IMR-90 (cell line): Measurements from ENCODE around the gene ZNF641. TPM values are rescaled to one million over a fixed set of nuclear protein-coding genes. Genes with fewer than 3 reads are reported as not detected.

Experiments
- ATAC-seq: fragments of 200-7000 bp; cut with Tn5 transposase; 2 replicates; pipeline ENCODE4 v1.9.1; 2020; ENCODE audit warnings: low read depth, mild to moderate bottlenecking, moderate library complexity
- BruUV-seq: library from RNA; stranded (reverse); fragments of 400-500 nt; replicated peaks from 2 replicates; lab custom pipeline; 2021; lab: Mats Ljungman, UMichigan
- CTCF ChIA-PET: fragments of 300-600 bp; formaldehyde crosslinking; extraction: SDS; loops from one replicate; lab custom pipeline; 2021; ENCODE audit warnings: antibody characterized with exemption; lab: Yijun Ruan, JAX
- POLR2A ChIA-PET: fragments of 300-600 bp; sonication (Branson Sonifier 250); formaldehyde crosslinking; loops from one replicate; lab custom pipeline; 2022; ENCODE audit warnings: antibody characterized with exemption; ENCODE audit not compliant: unreplicated experiment; lab: Charles Lee
- DNase-seq: peaks from one replicate; pipeline ENCODE4 v3.0.0; 2013
- H2AFZ ChIP-seq: replicated peaks from 2 replicates; pipeline ENCODE3; 2013; ENCODE audit warnings: low read length, mild to moderate bottlenecking; ENCODE audit not compliant: poor library complexity
- H2AK5ac ChIP-seq: 2 replicates; pipeline ENCODE4 v1.6.1; 2013; ENCODE audit warnings: low read depth, low read length, inconsistent platforms
- H2AK9ac ChIP-seq: replicated peaks from 2 replicates; pipeline ENCODE3; 2013; ENCODE audit warnings: mild to moderate bottlenecking, low read depth, low read length, moderate library complexity; ENCODE audit not compliant: poor library complexity
- H2BK120ac ChIP-seq: 2 replicates; pipeline ENCODE4 v1.6.1; 2013; ENCODE audit warnings: low read depth, low read length, inconsistent platforms
- H2BK15ac ChIP-seq: 3 replicates; pipeline ENCODE4 v1.6.1; 2013; ENCODE audit warnings: low read depth, low read length, inconsistent platforms
- H2BK20ac ChIP-seq: 2 replicates; pipeline ENCODE4 v1.6.1; 2013; ENCODE audit warnings: low read depth, mild to moderate bottlenecking, inconsistent platforms, low read length, moderate library complexity
- H2BK5ac ChIP-seq: 2 replicates; pipeline ENCODE4 v1.6.1; 2013; ENCODE audit warnings: mild to moderate bottlenecking, low read depth, low read length, inconsistent platforms; ENCODE audit not compliant: poor library complexity, severe bottlenecking
- H3K14ac ChIP-seq: replicated peaks from 2 replicates; pipeline ENCODE4 v1.6.1; 2013; ENCODE audit warnings: low read depth, low read length, inconsistent platforms
- H3K18ac ChIP-seq: 2 replicates; pipeline ENCODE4 v1.6.1; 2013; ENCODE audit warnings: low read depth, low read length, control low read depth
- H3K23ac ChIP-seq: 2 replicates; pipeline ENCODE4 v1.6.1; 2013; ENCODE audit warnings: low read depth, low read length, inconsistent platforms
- H3K27ac ChIP-seq: 2 replicates; pipeline ENCODE4 v1.5.1; 2013; ENCODE audit warnings: mild to moderate bottlenecking, control low read depth, low read length; ENCODE audit not compliant: insufficient read depth
- H3K27me3 ChIP-seq: 2 replicates; pipeline ENCODE4 v1.6.1; 2013; ENCODE audit warnings: low read length; ENCODE audit not compliant: control insufficient read depth, insufficient read depth
- H3K36me3 ChIP-seq: 2 replicates; pipeline ENCODE4 v1.6.1; 2013; ENCODE audit warnings: low read length, mixed read lengths; ENCODE audit not compliant: control insufficient read depth, insufficient read depth
- H3K4ac ChIP-seq: 2 replicates; pipeline ENCODE4 v1.6.1; 2013; ENCODE audit warnings: low read depth, low read length, inconsistent platforms
- H3K4me1 ChIP-seq: 2 replicates; pipeline ENCODE4 v1.6.1; 2013; ENCODE audit warnings: low read length, mixed read lengths; ENCODE audit not compliant: control insufficient read depth, insufficient read depth
- H3K4me2 ChIP-seq: 2 replicates; pipeline ENCODE4 v1.6.1; 2013; ENCODE audit warnings: low read depth, mild to moderate bottlenecking, control low read depth, low read length, moderate library complexity
- H3K4me3 ChIP-seq: 2 replicates; pipeline ENCODE4 v1.5.1; 2013; ENCODE audit warnings: low read depth, mild to moderate bottlenecking, control low read depth, low read length, moderate library complexity; ENCODE audit not compliant: insufficient read depth
- H3K56ac ChIP-seq: 2 replicates; pipeline ENCODE4 v1.6.1; 2013; ENCODE audit warnings: low read length, inconsistent platforms; ENCODE audit not compliant: insufficient read depth; ENCODE audit errors: extremely low read depth
- H3K79me1 ChIP-seq, 2 experiments: 2 replicates each; pipeline ENCODE4 v1.6.1; 2013; ENCODE audit warnings: low read length in 2 of 2, inconsistent platforms in 1 of 2, low read depth in 1 of 2
- H3K9ac ChIP-seq: 2 replicates; pipeline ENCODE4 v1.6.1; 2013; ENCODE audit warnings: low read depth, low read length, control low read depth
- H3K9me1 ChIP-seq: 2 replicates; pipeline ENCODE4 v1.6.1; 2013; ENCODE audit warnings: low read length, inconsistent platforms; ENCODE audit not compliant: insufficient read depth
- H3K9me3 ChIP-seq: 2 replicates; pipeline ENCODE4 v1.6.1; 2013; ENCODE audit warnings: low read length; ENCODE audit not compliant: control insufficient read depth, insufficient read depth
- H4K20me1 ChIP-seq: 2 replicates; pipeline ENCODE4 v1.6.1; 2013; ENCODE audit warnings: low read length, inconsistent platforms; ENCODE audit not compliant: insufficient read depth
- H4K5ac ChIP-seq: 2 replicates; pipeline ENCODE4 v1.6.1; 2013; ENCODE audit warnings: mild to moderate bottlenecking, low read depth, low read length, control low read depth
- H4K8ac ChIP-seq, 2 experiments: 2 replicates each; pipeline ENCODE4 v1.6.1; 2013; ENCODE audit warnings: low read depth in 2 of 2, low read length in 2 of 2, control low read depth in 1 of 2, inconsistent platforms in 1 of 2
- H4K91ac ChIP-seq: 2 replicates; pipeline ENCODE4 v1.6.1; 2013; ENCODE audit warnings: low read depth, low read length, inconsistent platforms; ENCODE audit not compliant: insufficient read depth
- CTCF ChIP-seq: conservative IDR thresholded peaks from 2 replicates; pipeline ENCODE4 v1.5.1; 2012; ENCODE audit warnings: mild to moderate bottlenecking, low read depth, low read length, improper control_type of control experiment
- WGBS, 2 experiments: methylation state at CpG; one replicate each; pipeline versions ENCODE4 v1.1.5 to v1.1.7; 2013; ENCODE audit warnings: missing lambda C conversion rate in 2 of 2; ENCODE audit not compliant: insufficient read length in 1 of 2; ENCODE audit errors: extremely low coverage in 2 of 2; 5-methylcytosine and 5-hydroxymethylcytosine counted together
- dilution Hi-C: fragments of 300-500 bp; cut with HindIII; formaldehyde crosslinking; loops from one replicate; pipeline ENCODE4 v1.14.3; 2018; ENCODE audit warnings: low sequenced_read_pairs; ENCODE audit not compliant: unreplicated experiment
- in situ Hi-C: fragments of 300-500 bp; cut with MboI; formaldehyde crosslinking; loops from 3 replicates; pipeline ENCODE4 v1.14.3; 2019; ENCODE audit warnings: low sequenced_read_pairs, inconsistent platforms, mixed read lengths
- intact Hi-C: fragments of 100-400 bp; cut with micrococcal nuclease; formaldehyde crosslinking; loops from 2 replicates; pipeline ENCODE4 v1.10.0; 2022
- polyA plus RNA-seq, 3 experiments: library from polyadenylated mRNA; depleted of rRNA; stranded (reverse); fragments of >200 nt; gene quantifications; 2 replicates each; pipeline ENCODE4 v1.2.3, GENCODE V29; 2012; ENCODE audit warnings: low replicate concordance in 1 of 3
- total RNA-seq: library from RNA; depleted of rRNA; stranded (reverse); fragments of >200 nt; gene quantifications from 2 replicates; pipeline ENCODE4 v1.2.3, GENCODE V29; 2012

The ZNF641 gene
- total and polyA plus RNA-seq, 2 of the 4 experiments (the other 2 are of a cell fraction) = 2.5 to 5.2 TPM

DNA sequence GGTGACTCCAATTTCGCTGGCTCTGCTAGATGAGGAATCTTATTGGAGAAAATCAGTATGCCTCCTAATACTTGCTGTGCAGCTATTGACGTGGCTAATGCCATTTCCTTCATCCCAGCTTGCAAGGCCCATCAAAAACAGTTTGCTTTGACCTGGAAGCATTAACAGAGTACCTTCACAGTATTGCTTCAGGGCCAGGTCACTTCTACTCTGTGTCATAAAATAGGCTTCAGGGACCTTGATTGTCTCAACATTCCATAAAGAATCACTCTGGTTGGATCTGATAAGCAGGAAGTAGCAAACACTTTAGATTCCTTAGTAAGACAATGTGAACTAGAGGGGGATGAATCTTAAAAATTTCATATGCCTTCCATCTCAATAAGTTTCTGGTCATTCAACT is 26.9 kb upstream of the ZNF641 start:
- Histone ChIP-seq H3K27ac (no peak overlapping the region), H3K27me3 (no peaks in the 10 kb centered on the region; the same call in 1 of the 2 replicates), H3K9me1 (no peaks in the 10 kb centered on the region), H4K5ac (no peak overlapping the region), H2AK9ac (no peak overlapping the region), H3K36me3 (no peaks in the 10 kb centered on the region), H2BK20ac (no peak overlapping the region), H2BK120ac (no peak overlapping the region), H3K4me3 (no peak overlapping the region), H3K9ac (no peak overlapping the region), H2BK5ac (no peak overlapping the region), H3K18ac (no peak overlapping the region), H4K8ac (no peak overlapping the region), H3K9me3 (no peaks in the 10 kb centered on the region), H2BK15ac (no peak overlapping the region), H3K79me1 (no peaks in the 10 kb centered on the region), H2AFZ (no peak overlapping the region), H3K23ac (no peak overlapping the region), H3K14ac (no peak overlapping the region), H3K4me1 (no peaks in the 10 kb centered on the region), H4K91ac (no peak overlapping the region), H2AK5ac (no peak overlapping the region), H3K4ac (no peak overlapping the region), H3K4me2 (no peak overlapping the region), H4K20me1 (no peaks in the 10 kb centered on the region), H3K56ac (no peak overlapping the region)
- 20% methylated on average over 1 of the region's 2 CpGs; no CpG with 5 or more reads in 1 of the 2 experiments for WGBS, 2 experiments
- POLR2A ChIA-PET = no interaction called here
- TF ChIP-seq CTCF = no peak
- in situ Hi-C loops (no loop called here), intact Hi-C loops (no loop called here), dilution Hi-C loops (no loop called here)
- ATAC-seq (no peak), DNase-seq (no peak)
- CTCF ChIA-PET = no interaction called here
- no TSS peak for BruUV-seq
